D721Med (cell line): Measurements from ENCODE around the gene KLK1.
"Not testable (repeated sequence)": the region's sequence is repeated elsewhere in the genome, so short reads cannot be mapped to it uniquely, and the experiment has no call there.

ENCODE experiments used
- DNase-seq: peaks from one replicate; pipeline ENCODE4 v3.0.0; 2011; ENCODE audit warnings: low spot score; ENCODE audit not compliant: insufficient read length
- FAIRE-seq: peaks from 2 replicates; lab custom pipeline; 2011; peaks lifted over from hg19 to GRCh38; lab: Jason Lieb, UNC
- TF ChIP-seq, protein P1 (sequence below): IDR thresholded peaks from 2 replicates; pipeline ENCODE4 v1.5.1; 2012; ENCODE audit warnings: mild to moderate bottlenecking, control low read depth; ENCODE audit not compliant: insufficient read depth; ENCODE audit errors: missing control alignments

The KLK1 gene

DNA sequence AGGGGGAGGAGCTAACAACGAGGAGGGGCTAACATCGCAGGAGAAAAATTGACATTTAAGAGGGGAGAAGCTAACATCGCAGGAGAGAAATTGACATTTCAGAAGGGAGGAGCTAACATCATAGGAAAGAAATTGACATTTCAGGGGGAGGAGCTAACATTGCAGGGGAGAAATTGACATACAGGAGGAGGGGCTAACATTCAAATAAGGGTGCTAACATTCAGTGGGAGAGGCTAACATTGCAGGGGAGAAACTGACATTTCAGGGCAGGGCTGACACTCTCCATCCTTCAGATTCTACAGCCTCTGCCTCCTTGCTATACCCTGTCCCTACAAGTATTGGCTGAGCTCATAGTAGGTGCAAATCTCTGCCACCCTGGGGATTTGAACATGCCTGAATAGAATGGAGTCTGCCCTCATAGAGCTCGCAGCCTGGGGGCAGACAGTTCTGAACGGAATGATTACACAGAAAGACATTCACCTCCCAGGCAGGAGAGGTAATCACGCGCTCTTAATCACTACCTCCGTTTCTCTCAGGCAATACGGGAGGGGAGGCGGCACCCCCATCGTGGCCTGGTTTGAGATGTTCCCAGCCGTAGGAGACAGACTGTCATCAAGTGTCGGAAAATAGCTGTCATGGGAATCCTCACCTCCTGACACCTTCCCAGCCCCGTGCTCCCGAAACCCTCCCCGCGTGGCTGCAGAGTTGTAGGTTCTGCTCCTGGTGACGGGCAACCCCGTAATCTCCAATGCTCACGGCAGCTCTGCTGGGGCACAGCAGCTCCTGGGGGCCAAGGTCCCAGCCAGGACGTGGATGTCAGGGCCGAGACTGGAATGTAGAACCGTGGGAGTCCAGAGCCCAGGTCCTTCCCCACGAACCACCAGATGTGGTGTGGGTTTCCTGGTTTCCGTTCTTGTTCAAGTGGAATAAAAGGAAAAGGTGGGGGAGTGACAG lies 43.8 kb downstream of the KLK1 start:
- DNase-seq: no peak
- TF ChIP-seq, protein P1, sequence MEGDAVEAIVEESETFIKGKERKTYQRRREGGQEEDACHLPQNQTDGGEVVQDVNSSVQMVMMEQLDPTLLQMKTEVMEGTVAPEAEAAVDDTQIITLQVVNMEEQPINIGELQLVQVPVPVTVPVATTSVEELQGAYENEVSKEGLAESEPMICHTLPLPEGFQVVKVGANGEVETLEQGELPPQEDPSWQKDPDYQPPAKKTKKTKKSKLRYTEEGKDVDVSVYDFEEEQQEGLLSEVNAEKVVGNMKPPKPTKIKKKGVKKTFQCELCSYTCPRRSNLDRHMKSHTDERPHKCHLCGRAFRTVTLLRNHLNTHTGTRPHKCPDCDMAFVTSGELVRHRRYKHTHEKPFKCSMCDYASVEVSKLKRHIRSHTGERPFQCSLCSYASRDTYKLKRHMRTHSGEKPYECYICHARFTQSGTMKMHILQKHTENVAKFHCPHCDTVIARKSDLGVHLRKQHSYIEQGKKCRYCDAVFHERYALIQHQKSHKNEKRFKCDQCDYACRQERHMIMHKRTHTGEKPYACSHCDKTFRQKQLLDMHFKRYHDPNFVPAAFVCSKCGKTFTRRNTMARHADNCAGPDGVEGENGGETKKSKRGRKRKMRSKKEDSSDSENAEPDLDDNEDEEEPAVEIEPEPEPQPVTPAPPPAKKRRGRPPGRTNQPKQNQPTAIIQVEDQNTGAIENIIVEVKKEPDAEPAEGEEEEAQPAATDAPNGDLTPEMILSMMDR: no peak
- no peak for FAIRE-seq

DNA sequence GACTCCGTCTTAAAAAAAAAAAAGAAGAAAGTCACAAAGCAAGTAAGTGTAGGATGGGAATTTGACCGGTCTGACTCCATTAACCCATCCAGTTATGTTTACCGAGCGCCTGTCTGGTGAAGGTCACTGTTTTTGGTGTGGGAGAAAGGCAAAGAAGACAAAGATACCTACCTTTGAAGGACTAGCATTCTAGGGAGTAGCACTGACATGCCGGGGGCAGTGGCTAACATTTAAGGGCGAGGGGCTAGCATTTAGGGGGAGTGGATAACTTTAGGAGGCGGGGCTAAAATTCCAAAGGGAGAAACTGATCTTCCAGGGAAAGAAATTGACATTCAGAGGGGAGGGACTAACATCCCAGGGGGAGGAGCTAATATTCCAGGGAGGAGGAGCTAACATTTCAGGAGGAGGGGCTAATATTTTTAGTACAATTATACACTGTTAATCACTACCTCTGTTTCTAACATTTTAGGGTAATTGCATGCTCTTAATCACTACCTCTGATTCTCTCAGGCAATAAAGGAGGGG lies 44.6 kb downstream of the KLK1 start:
- DNase-seq (no peak), FAIRE-seq (no peak)
- TF ChIP-seq, protein P1: no peak

DNA sequence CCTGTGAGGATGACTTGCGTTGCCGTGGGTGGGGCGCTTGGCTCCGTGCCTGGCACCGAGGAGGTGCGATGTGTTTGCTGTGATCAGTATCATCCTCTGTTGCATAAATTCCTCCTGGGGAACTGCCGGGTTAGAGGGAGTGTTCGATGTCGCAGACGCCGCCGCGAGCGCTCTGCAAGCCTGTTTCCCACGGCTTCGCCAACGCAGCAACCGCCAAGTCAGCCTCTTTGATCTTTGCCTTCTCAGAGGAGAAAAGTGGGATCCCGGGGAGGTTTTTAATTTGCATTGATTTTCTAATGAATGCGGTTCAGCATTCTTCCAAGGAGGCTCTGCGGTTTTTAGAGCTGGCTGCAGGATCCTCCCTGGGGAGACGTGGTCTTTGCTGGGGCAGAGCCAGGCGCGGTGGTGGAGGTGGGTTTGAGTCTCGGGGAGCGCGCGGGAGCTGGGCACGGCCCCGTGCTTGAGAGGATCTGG lies 45.7 kb downstream of the KLK1 start:
- DNase-seq (no peak), FAIRE-seq (no peak)
- TF ChIP-seq, protein P1: no peak

DNA sequence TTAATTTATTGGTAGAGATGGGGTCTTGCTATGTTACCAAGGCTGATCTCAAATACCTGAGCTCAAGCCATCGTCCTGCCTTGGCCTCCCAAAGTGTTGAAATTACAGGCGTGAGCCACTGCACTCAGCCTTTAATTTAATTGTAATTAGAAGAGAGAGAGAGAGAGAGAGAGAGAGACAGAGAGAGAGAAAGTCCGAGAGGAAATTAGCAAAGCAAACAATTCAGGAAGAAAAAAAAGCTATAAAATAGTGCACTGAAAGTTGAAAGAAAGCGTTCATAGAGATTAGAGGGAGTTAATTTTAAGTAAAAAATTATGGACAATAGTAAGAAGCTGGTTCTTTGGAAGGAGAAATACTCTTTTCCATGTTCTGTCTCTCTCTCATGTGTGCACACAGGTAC lies 46.3 kb downstream of the KLK1 start:
- FAIRE-seq (no peak), DNase-seq (no peak)
- TF ChIP-seq, protein P1: no peak

DNA sequence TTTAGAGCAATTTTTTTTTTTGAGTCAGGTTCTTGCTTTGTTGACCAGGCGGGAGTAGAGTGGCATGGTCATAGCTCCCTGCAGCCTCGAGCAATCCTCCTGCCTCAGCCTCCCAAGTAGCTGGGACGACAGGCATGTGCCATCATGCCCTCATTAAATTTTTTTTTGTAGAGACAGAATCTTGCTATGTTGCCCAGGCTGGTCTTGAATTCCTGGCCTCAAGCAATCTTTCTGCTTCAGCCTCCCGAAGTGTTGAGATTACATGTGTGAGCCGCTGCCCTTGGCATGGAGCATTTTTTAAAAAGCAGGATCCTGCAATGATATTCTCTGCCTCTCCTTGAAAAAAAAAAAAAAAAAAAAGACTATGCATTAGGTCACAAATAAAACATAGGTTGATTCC lies 47.5 kb downstream of the KLK1 start:
- DNase-seq: no peak
- FAIRE-seq: no peak
- TF ChIP-seq, protein P1: no peak

DNA sequence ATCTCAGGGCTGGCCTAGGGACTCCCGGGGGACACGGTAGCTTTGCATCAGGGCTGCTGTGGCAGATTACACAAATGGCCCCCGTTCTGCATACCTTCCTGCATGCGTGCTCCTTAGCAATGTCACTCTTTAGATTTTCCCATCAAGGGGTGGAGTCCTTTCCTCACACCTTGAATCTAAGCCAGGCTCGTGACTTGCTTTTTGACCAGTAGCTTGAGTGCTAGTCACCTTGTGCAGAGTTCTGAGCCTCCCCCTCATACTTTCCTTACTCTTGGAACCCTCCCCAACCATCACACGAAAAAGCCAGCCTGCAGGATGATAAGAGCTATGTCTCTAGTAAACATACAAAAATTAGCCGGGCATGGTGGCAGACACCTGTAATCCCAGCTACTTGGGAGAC lies 50.1 kb downstream of the KLK1 start:
- not testable (repeated sequence) for FAIRE-seq, DNase-seq

DNA sequence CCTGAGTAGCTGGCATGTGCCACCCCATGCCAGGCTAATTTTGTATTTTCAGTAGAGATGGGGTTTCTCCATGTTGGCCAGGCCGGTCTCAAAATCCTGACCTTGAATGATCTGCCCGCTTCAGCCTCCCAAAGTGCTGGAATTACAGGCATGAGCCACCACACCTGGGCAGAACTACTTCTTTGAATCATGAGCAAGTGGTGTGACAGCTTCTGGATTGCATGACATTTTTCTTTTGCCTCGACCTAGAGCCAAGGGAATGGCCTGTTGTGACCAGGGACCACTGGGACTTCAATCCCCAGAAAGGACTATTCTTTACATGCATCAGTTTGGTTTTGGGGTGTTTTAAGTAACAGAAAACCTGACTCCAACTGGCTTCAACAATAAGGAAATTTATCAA lies 50.7 kb downstream of the KLK1 start:
- FAIRE-seq: not testable (repeated sequence)

DNA sequence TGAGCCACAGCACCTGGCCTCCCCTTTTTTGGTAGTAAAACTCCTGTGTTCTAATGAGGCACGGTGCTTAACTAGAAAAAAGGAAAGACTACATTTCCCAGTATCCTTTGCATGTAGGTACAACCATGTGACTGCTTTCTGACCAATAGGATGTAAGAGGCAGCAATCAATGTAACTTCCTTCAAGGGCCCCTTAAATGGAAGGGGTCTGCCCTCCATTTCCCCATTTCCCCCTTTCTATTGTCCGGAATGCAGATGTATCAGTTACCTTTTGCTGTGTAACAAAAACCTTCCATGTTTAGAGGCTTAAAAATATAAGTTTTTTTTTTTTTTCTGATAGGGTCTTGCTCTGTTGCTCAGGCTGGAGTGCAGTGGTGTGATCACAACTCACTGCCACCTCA lies 51.1 kb downstream of the KLK1 start:
- DNase-seq: no peak
- TF ChIP-seq, protein P1: no peak
- no peak for FAIRE-seq

More for the DNA sequence above, 50.7 kb downstream of the KLK1 start:
- DNase-seq: not testable (repeated sequence)
